22Rv1 (cell line): ENCODE measurements around the gene TTLL8.

Source experiments
- H3K27ac ChIP-seq: fragments of 450-650 bp; 2 replicates; pipeline ENCODE4 v1.5.1; 2017
- ZFX ChIP-seq: fragments of 450-650 bp; IDR thresholded peaks from 2 replicates; pipeline ENCODE4 v1.6.1; 2017; ENCODE audit warnings: antibody characterized with exemption, borderline replicate concordance
- TF ChIP-seq, protein P1 (sequence below): fragments of 450-650 bp; IDR thresholded peaks from 2 replicates; pipeline ENCODE4 v1.5.1; 2017; ENCODE audit warnings: mild to moderate bottlenecking

TTLL8 gene

DNA sequence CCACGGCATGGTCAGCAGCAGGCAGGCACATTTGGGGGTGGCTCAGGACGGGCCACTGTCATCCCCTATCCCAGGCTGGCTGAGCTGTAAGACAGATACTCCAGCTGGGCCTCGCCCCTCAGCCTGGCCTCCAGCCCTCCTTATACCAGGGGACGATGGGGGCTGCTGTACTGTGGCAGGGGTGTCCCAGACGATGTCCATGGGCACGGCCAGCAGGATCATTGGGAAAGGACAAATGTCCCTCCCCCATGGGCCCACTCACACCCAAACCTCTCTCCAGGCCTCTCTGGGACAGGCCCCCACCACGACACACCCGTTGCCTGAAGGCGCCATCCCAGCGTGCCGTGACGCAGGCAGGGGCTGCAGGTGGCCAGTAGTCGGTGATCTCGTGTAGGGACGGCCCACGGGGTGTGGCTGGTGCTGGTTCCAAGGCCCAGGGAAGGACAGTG, 44.0 kb downstream of the TTLL8 start:
- peak overlapping the region; percentile 50; the same call in 1 of the 2 replicates for H3K27ac ChIP-seq
- TF ChIP-seq ZFX, result no peak
- TF ChIP-seq, protein P1, sequence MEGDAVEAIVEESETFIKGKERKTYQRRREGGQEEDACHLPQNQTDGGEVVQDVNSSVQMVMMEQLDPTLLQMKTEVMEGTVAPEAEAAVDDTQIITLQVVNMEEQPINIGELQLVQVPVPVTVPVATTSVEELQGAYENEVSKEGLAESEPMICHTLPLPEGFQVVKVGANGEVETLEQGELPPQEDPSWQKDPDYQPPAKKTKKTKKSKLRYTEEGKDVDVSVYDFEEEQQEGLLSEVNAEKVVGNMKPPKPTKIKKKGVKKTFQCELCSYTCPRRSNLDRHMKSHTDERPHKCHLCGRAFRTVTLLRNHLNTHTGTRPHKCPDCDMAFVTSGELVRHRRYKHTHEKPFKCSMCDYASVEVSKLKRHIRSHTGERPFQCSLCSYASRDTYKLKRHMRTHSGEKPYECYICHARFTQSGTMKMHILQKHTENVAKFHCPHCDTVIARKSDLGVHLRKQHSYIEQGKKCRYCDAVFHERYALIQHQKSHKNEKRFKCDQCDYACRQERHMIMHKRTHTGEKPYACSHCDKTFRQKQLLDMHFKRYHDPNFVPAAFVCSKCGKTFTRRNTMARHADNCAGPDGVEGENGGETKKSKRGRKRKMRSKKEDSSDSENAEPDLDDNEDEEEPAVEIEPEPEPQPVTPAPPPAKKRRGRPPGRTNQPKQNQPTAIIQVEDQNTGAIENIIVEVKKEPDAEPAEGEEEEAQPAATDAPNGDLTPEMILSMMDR, result no peak

DNA sequence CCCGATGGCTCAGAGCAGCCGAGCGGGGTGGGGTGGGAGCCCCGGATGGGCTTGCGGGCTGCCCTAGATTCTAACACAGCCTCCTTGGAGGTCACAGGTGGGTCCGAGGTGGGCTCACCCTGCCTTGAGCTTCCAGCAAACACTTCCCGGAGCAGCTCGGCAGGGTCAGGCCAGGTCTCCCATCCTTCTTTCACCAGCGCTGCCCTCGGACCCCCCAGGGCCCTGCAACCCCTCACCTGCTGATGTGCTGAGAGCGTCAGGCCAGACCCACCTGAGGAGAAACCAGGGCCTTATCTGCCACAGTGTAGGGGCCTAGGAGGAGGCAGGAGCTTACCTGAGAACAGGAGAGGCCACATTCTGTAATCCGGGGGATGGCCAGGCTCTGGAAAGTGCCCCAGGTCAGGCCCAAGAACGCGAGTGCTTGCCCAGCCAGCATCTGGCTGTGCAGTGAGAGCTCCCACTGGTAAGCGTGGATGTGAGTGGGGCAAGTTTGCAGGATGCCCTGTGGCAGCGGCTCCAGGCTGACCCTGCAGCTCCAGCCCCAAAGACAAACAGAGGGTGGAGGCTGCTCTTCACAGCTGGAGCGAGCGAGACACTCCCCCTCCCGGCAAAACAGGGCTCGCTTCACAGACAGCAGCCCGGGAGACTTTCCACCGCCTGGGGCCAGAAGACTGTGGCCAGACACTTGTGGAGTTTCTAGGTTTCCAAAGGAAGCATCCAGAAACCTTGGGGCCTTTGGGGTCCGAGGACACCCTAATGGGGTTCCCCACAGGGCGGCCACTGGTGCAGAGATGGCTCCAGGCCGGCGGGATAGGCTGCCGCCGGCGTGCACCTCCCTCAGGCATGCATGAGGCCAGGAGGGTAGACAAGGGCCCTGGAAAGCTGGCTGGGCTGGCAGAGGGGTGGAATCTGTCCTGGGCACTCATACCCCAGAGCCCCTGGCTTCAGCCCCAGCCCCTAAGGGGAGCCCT, 45.6 kb downstream of the TTLL8 start, which contains the start of gene IL17REL:
IL17REL (minus strand) TSS at position 555 of the 971 bp plus-strand sequence; CDS start at position 436, 119 bp downstream.
- no peak for TF ChIP-seq ZFX
- TF ChIP-seq, protein P1, result peak; percentile 34
- peak within 1 kb of the TSS; percentile 50 for H3K27ac ChIP-seq

DNA sequence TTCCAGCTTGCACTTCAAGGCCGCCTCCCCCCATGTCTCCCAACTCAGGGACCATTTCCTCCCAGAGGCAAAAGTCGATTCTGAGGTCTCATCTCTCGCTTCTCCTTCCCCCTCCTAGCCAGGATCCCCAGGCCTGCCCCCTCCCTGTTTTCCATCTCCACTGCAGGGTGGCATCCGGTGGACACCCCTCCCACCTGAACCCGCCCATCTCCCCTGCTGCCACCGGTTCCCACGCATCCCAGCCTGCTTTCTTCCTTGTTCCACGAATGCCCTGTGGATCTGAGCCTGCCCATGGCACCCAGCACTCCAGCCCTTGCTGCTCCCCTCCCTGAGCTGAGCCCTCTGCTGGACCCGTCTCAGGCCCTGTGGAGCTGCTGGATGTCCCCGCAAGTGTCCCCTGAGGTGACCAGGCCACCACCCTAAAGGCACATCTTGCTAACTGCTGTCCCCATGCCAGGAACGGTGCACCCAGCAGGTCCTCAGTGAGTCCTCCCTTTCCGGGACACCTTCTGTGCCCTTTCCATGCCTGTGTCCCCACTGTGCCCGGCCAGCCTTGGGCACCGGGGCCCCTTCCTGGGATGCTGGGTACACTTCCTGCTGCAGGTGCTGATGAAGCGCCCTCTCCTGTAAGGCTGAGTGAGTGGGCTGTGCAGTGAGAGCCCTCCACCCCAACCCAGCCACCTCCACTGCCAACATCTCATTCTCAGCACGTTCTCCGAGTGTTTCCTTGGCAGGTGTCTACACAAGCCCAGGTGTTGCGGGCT, 46.5 kb downstream of the TTLL8 start:
- no peak for TF ChIP-seq ZFX
- TF ChIP-seq, protein P1, result no peak
- H3K27ac ChIP-seq, result peak overlapping the region; percentile 50

DNA sequence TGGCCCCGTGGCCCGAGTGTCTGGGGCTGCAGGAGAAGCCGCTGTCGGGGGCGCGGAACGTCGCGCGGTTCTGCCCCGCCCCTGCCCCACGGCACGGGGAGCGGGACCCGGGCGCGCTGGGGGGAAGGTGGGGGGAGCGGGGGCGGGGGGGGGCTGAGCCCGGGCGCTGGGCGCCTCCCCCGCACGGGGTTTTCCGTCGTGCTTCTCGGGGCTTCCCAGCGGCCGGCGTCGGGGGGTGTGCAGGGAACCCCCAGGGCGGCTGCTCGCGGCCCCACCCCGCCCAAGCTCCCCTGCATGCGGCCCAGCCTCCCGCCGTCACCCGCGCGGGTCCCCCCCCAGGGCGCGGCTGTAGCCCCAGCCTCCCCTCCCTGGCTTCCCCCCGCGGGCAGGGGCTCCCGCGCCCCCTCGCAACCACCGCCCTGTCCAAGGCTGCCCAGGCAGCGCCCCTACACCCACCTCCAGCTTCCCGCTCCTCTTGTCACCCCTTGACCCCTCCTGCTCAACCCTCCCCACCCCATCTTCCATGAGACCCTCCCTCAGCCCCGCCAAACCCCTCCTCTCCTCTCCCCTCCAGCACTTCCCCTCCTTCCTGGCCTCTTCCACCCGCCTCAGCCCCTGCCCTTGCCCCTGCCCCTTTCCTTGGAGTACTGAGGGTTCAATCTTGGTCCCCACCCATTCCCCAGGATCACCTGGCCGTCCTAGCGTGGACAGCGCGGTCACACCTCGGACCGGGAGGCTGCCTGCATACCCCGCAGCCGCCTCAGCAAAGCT, 47.2 kb downstream of the TTLL8 start:
- H3K27ac ChIP-seq, result no peak overlapping the region; the same call in 1 of the 2 replicates
- TF ChIP-seq ZFX, result no peak
- TF ChIP-seq, protein P1, result no peak

DNA sequence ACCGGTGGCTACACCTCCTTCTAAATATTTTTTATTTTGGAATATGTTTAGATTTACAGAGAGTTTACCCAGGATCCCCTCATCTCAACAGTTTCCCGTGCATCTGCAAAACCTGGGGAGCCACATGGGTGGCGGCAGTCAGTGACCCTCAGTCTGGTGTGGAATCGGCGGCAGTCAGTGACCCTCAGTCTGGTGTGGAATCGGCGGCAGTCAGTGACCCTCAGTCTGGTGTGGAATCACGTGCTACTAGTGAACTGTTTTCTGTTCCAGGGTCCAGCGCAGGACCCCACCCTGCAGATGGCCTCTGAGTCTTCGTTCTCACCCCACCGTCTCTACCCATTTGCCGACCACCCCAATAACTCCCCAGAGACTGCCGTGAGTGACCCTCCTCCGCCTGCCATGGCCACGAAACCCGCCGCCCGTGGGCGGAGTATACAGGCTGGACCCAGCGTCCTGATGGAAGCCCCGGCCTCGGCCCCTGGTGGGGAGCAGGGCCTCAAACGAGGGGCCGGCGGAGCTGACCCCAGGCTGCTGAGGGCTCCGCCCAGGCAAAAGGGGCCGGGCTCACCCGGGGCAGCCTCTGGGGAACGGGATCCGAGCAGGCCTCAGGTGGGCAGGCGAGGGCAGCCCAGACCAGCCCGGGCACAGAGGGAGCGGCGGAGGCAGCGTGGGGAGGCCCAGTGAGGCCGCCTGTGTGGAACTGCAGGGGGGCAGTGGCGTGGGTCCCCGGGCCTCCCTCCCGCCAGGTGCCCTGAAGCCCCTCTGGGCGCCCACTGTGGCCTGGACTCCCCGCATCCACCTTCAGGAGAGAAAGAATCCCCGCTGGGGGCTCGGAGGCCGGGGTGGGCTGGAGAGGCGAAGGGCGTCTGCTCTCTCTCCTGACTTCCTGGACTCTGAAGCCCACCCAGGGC, 48.1 kb downstream of the TTLL8 start:
- TF ChIP-seq, protein P1, result no peak
- TF ChIP-seq ZFX, result no peak
- H3K27ac ChIP-seq, result no peak overlapping the region; the same call in 1 of the 2 replicates

DNA sequence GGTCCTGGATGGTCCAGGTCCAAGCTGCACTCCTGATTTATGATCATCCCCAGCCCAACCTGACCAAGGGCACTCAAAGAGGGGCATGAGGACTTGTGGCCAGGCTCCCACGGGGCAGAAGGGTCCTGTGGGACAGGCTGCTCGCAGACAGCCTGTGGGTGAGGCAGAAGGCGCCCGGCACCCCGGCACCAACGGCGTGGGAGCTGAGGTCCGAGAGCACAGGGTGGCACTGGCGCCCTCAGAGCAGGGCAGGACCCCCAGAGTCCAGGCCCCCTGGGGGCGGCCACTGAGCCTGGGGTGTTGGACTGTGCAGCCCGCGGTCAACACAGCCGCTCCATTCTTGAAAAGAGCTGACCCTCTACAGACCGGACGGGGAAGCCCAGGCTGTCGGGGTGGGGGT, 48.8 kb downstream of the TTLL8 start:
- peak overlapping the region; percentile 96 for H3K27ac ChIP-seq
- no peak for TF ChIP-seq ZFX
- TF ChIP-seq, protein P1, result no peak
